Ishikawa (cell line): Measurements from ENCODE around the gene NAA38.

Source experiments
- CEBPB ChIP-seq: IDR thresholded peaks from 2 replicates; pipeline ENCODE4 v1.6.1; 2012
- CREB1 ChIP-seq: IDR thresholded peaks from 2 replicates; pipeline ENCODE4 v1.6.1; 2012; ENCODE audit warnings: low read depth
- EGR1 ChIP-seq: IDR thresholded peaks from 2 replicates; pipeline ENCODE4 v1.6.1; 2012
- EP300 ChIP-seq: IDR thresholded peaks from 2 replicates; pipeline ENCODE4 v1.6.1; 2012; ENCODE audit warnings: borderline replicate concordance
- FOXM1 ChIP-seq: IDR thresholded peaks from 2 replicates; pipeline ENCODE4 v1.6.1; 2012; ENCODE audit warnings: low read depth, borderline replicate concordance
- MAX ChIP-seq: IDR thresholded peaks from 2 replicates; pipeline ENCODE4 v1.6.1; 2012
- NFIC ChIP-seq: IDR thresholded peaks from 2 replicates; pipeline ENCODE4 v1.6.1; 2012
- RAD21 ChIP-seq: IDR thresholded peaks from 2 replicates; pipeline ENCODE4 v1.6.1; 2012; ENCODE audit warnings: low read depth
- TAF1 ChIP-seq: IDR thresholded peaks from 2 replicates; pipeline ENCODE4 v1.6.1; 2012; ENCODE audit warnings: low read depth, mild to moderate bottlenecking
- TCF12 ChIP-seq: IDR thresholded peaks from 2 replicates; pipeline ENCODE4 v1.6.1; 2012; ENCODE audit warnings: low read depth
- TEAD4 ChIP-seq: IDR thresholded peaks from 2 replicates; pipeline ENCODE4 v1.6.1; 2012
- USF1 ChIP-seq: IDR thresholded peaks from 2 replicates; pipeline ENCODE4 v1.6.1; 2012
- YY1 ChIP-seq: IDR thresholded peaks from 2 replicates; pipeline ENCODE4 v1.6.1; 2012; ENCODE audit warnings: low read depth
- ZBTB7A ChIP-seq: IDR thresholded peaks from 2 replicates; pipeline ENCODE4 v1.6.1; 2012; ENCODE audit warnings: low read depth
- TF ChIP-seq, protein P1 (sequence below): IDR thresholded peaks from 2 replicates; pipeline ENCODE4 v1.6.1; 2012; ENCODE audit warnings: low read depth, mild to moderate bottlenecking

Gene NAA38

DNA sequence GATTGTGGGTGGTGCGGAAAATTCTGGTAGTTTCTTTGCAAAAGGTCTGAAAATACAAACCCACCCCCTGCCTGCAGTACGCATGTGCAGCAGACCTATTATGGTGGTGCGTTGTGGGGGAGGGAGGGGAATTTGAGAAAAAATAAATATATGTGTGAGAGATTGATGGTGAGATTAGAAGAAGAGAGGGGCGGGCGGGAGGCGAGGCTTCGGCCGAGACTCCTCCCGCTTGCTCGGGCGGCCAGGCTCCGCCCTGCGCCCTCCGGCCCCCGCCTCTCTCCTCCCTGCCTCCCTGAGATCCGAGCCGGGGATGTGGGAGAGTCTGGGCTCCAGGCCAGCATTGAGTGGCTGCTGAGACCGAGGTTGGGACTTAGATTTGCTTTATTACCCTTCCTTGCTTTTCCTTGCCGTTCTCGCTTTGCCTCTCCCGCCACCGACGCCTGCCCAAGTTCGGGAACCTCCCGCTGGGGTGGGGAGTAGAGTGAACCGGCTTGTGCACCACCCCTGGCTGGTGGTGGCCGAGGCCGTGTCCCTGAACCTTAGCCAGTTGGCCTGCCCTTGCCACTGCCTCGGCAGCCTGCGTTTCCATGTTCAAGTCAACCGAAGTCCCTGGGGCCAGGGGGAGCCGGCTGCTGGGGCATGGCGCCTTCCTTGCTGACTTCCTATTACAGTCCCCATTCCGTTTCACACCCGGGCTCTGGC is 30.3 kb upstream of the NAA38 start:
- TF ChIP-seq RAD21: no peak
- peak; percentile 38; the same call in 1 of the 2 replicates for TF ChIP-seq TAF1
- TF ChIP-seq ZBTB7A: 0 out of 2 replicates have a peak, but pooled peaks have one; percentile 23
- TF ChIP-seq EP300: no peak; the same call in 1 of the 2 replicates
- TF ChIP-seq FOXM1: 0 out of 2 replicates have a peak, but pooled peaks have one; percentile 17
- peak; percentile 85 for TF ChIP-seq NFIC
- TF ChIP-seq EGR1: 0 out of 2 replicates have a peak, but pooled peaks have one; percentile 8
- TF ChIP-seq YY1: 0 out of 2 replicates have a peak, but pooled peaks have one; percentile 47
- TF ChIP-seq, protein P1, sequence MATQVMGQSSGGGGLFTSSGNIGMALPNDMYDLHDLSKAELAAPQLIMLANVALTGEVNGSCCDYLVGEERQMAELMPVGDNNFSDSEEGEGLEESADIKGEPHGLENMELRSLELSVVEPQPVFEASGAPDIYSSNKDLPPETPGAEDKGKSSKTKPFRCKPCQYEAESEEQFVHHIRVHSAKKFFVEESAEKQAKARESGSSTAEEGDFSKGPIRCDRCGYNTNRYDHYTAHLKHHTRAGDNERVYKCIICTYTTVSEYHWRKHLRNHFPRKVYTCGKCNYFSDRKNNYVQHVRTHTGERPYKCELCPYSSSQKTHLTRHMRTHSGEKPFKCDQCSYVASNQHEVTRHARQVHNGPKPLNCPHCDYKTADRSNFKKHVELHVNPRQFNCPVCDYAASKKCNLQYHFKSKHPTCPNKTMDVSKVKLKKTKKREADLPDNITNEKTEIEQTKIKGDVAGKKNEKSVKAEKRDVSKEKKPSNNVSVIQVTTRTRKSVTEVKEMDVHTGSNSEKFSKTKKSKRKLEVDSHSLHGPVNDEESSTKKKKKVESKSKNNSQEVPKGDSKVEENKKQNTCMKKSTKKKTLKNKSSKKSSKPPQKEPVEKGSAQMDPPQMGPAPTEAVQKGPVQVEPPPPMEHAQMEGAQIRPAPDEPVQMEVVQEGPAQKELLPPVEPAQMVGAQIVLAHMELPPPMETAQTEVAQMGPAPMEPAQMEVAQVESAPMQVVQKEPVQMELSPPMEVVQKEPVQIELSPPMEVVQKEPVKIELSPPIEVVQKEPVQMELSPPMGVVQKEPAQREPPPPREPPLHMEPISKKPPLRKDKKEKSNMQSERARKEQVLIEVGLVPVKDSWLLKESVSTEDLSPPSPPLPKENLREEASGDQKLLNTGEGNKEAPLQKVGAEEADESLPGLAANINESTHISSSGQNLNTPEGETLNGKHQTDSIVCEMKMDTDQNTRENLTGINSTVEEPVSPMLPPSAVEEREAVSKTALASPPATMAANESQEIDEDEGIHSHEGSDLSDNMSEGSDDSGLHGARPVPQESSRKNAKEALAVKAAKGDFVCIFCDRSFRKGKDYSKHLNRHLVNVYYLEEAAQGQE: no peak
- TF ChIP-seq MAX: peak; percentile 33; the same call in 1 of the 2 replicates

DNA sequence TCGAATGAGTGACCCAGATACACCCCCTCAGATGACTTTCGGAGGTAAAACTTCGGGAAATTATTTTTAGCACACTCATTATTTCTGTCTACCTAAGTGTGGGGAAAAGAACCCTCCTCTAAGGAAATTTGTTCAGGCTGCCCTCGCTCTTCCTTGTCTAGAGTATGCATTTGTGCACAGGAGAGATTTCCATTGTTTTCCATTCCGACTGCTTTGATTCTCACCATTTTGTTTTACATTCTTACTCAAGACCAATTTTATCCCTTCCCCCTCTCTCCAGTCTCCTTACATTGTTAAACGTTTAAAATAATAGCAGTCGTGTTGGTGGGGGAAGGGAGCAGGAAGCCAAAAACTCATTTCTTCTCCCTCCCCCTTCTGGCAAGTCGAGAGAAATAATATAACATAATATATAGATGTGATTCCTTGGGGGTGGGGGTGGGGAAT is 29.7 kb upstream of the NAA38 start:
- TF ChIP-seq YY1 (no peak), RAD21 (peak; percentile 3; the same call in 1 of the 2 replicates), TEAD4 (no peak), TCF12 (no peak)

DNA sequence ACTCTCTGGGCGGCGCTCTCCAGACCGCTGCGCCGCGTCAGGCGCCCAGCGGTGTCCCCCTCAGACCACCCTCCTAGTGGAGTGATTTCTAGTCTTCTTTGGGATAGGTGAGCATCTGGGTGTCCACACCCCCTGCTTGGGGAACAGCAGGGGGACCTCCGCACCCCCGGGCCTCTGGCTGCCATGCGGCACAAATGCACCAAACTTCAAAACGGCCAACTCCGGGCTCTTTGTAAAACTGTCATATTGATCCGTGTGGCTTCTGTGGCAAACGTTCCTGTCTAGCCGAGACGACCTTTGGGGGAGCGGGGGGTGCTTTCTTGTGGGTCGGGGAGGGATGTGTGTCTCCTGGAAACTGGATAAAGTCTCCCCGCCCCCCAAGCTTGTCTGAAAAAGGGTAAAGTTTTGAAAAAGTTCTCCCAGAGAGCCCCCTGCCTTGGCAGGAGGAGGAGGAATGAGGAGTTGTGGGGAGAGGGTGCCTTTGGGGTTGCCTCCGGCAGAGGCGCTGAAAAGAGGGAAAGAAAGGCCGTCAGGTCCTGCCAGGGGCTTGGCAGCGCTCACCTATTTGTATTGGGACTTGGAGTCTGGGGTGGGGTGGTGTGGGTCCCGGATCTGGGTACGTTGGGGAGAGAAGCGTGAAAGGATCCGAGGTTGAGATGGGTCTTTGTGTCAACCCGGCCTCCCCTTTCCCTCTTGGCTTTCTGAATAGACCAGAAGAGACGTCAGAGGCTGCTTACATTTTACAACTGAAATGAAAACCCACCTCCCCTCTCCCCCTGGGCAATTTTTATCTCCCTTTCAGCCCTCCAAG is 29.1 kb upstream of the NAA38 start:
- TF ChIP-seq FOXM1: no peak
- TF ChIP-seq MAX: no peak
- no peak for TF ChIP-seq CREB1
- no peak for TF ChIP-seq RAD21
- TF ChIP-seq CEBPB: no peak
- no peak for TF ChIP-seq YY1
- TF ChIP-seq TCF12: no peak
- no peak; the same call in 1 of the 2 replicates for TF ChIP-seq ZBTB7A
- no peak; the same call in 1 of the 2 replicates for TF ChIP-seq TAF1
- no peak for TF ChIP-seq USF1
- TF ChIP-seq, protein P1: no peak
- TF ChIP-seq NFIC: no peak
- no peak for TF ChIP-seq TEAD4
- no peak for TF ChIP-seq EP300
- TF ChIP-seq EGR1: no peak

GRCh38 chr17:7885367-7886226 is 28.2 kb upstream of the NAA38 start:
- TF ChIP-seq RAD21 (no peak), TCF12 (peak; percentile 21; the same call in 1 of the 2 replicates), ZBTB7A (peak; percentile 86), MAX (peak; percentile 71), USF1 (peak; percentile 57)
